Measurements from ENCODE around the gene APOL1.
"Not testable (repeated sequence)": the region's sequence is repeated elsewhere in the genome, so short reads cannot be mapped to it uniquely, and the experiment has no call there.

Gene APOL1

GRCh38 chr22:36252754-36253522, at the start of gene APOL1:
Gene APOL1 (plus strand): TSS chr22:36253133. CDS start chr22:36254956, 1,823 bp downstream.
- FAIRE-seq, result no peak

GRCh38 chr22:36203441-36203840, 49.5 kb upstream of the APOL1 start:
- FAIRE-seq, result not testable (repeated sequence)

GRCh38 chr22:36204001-36204631, 48.8 kb upstream of the APOL1 start:
- FAIRE-seq, result no peak

- FAIRE-seq, result no peak
Observed at GRCh38 chr22:36204632-36205015, 48.3 kb upstream of the APOL1 start.

GRCh38 chr22:36205573-36205972, 47.4 kb upstream of the APOL1 start:
- FAIRE-seq, result not testable (repeated sequence)

- FAIRE-seq, result no peak
Observed at GRCh38 chr22:36206255-36206654, 46.7 kb upstream of the APOL1 start.

- no peak for FAIRE-seq
Observed at GRCh38 chr22:36208162-36208765, 44.7 kb upstream of the APOL1 start.

- no peak for FAIRE-seq
Observed at GRCh38 chr22:36208914-36209313, 44.0 kb upstream of the APOL1 start.

GRCh38 chr22:36209488-36209908, 43.4 kb upstream of the APOL1 start:
- not testable (repeated sequence) for FAIRE-seq

GRCh38 chr22:36210224-36210623, 42.7 kb upstream of the APOL1 start:
- FAIRE-seq, result no peak

GRCh38 chr22:36211237-36211861, 41.6 kb upstream of the APOL1 start:
- no peak for FAIRE-seq

GRCh38 chr22:36212901-36213300, 40.0 kb upstream of the APOL1 start:
- no peak for FAIRE-seq

- no peak for FAIRE-seq
Observed at GRCh38 chr22:36213586-36213985, 39.3 kb upstream of the APOL1 start.

GRCh38 chr22:36215981-36216380, 37.0 kb upstream of the APOL1 start:
- peak; percentile 97 for FAIRE-seq

GRCh38 chr22:36218648-36219193, 34.2 kb upstream of the APOL1 start:
- FAIRE-seq, result no peak

GRCh38 chr22:36220451-36220921, 32.4 kb upstream of the APOL1 start:
- FAIRE-seq, result no peak

- FAIRE-seq, result no peak
Observed at GRCh38 chr22:36221799-36222751, 30.9 kb upstream of the APOL1 start.

- no peak for FAIRE-seq
Observed at GRCh38 chr22:36222887-36223450, 30.0 kb upstream of the APOL1 start.

GRCh38 chr22:36223504-36223903, 29.4 kb upstream of the APOL1 start:
- no peak for FAIRE-seq

- no peak for FAIRE-seq
Observed at GRCh38 chr22:36224245-36224644, 28.7 kb upstream of the APOL1 start.

- no peak for FAIRE-seq
Observed at GRCh38 chr22:36225333-36225922, 27.5 kb upstream of the APOL1 start.

Data from islet of Langerhans (tissue), 1 donor.